PC-3 (cell line): Measurements from ENCODE around the gene TUBB2B. TPM values are rescaled to one million over a fixed set of nuclear protein-coding genes. Genes with fewer than 3 reads are reported as not detected.
A peak's percentile ranks its signal among the peaks of the same experiment; 100 is the strongest.

Source experiments
- ATAC-seq: fragments of 200-7000 bp; cut with Tn5 transposase; 2 replicates; pipeline ENCODE4 v1.9.1; 2020; ENCODE audit warnings: mild to moderate bottlenecking, moderate library complexity
- BruUV-seq: library from RNA; stranded (reverse); fragments of 400-500 nt; replicated peaks from 2 replicates; lab custom pipeline; 2021; lab: Mats Ljungman, UMichigan
- CTCF ChIA-PET: fragments of 300-600 bp; sonication (Branson Sonifier 250); formaldehyde crosslinking; loops from one replicate; lab custom pipeline; 2022; ENCODE audit warnings: antibody characterized with exemption; lab: Charles Lee
- POLR2A ChIA-PET: fragments of 300-600 bp; sonication (Branson Sonifier 250); formaldehyde crosslinking; loops from one replicate; lab custom pipeline; 2022; ENCODE audit warnings: antibody characterized with exemption; ENCODE audit not compliant: unreplicated experiment; lab: Charles Lee
- DNase-seq: peaks from one replicate; pipeline ENCODE4 v3.0.0-alpha.2; 2015
- H2AFZ ChIP-seq: fragments of 300-600 bp; sonication (generic); 2 replicates; pipeline ENCODE4 v1.6.0; 2016; ENCODE audit warnings: antibody characterized with exemption, low read length
- H3F3A ChIP-seq: fragments of 300-600 bp; sonication (generic); one replicate; pipeline ENCODE4 v1.6.0; 2017; ENCODE audit warnings: antibody characterized with exemption, low read length, control low read depth, mild to moderate bottlenecking; ENCODE audit not compliant: unreplicated experiment
- H3K27ac ChIP-seq: fragments of 300-600 bp; sonication (generic); 2 replicates; pipeline ENCODE4 v1.5.1; 2016; ENCODE audit warnings: mild to moderate bottlenecking, low read length
- H3K27me3 ChIP-seq: fragments of 300-600 bp; sonication (generic); 2 replicates; pipeline ENCODE4 v1.6.1; 2016; ENCODE audit warnings: low read length, mixed read lengths
- H3K36me3 ChIP-seq: fragments of 300-600 bp; sonication (generic); 2 replicates; pipeline ENCODE4 v1.6.1; 2016; ENCODE audit warnings: low read depth, mixed run types, low read length, mixed read lengths
- H3K4me1 ChIP-seq: fragments of 300-600 bp; sonication (generic); 2 replicates; pipeline ENCODE4 v1.5.1; 2016; ENCODE audit warnings: low read length; ENCODE audit not compliant: insufficient read depth
- H3K4me2 ChIP-seq: fragments of 300-600 bp; sonication (generic); 2 replicates; pipeline ENCODE4 v1.6.0; 2016; ENCODE audit warnings: low read length
- H3K4me3 ChIP-seq: fragments of 300-600 bp; sonication (generic); 2 replicates; pipeline ENCODE4 v1.5.1; 2016; ENCODE audit warnings: mild to moderate bottlenecking, low read length, mixed read lengths
- H3K79me2 ChIP-seq: fragments of 300-600 bp; sonication (generic); 2 replicates; pipeline ENCODE4 v1.6.1; 2017; ENCODE audit warnings: low read length, mixed read lengths
- H3K9ac ChIP-seq: fragments of 300-600 bp; sonication (generic); 2 replicates; pipeline ENCODE4 v1.6.0; 2016; ENCODE audit warnings: mild to moderate bottlenecking, low read length
- H3K9me2 ChIP-seq: fragments of 300-600 bp; sonication (generic); replicated peaks from 2 replicates; pipeline ENCODE4 v1.6.1; 2016; ENCODE audit warnings: mixed run types, low read length, mixed read lengths
- H3K9me3 ChIP-seq: fragments of 300-600 bp; sonication (generic); 2 replicates; pipeline ENCODE4 v1.6.1; 2016; ENCODE audit warnings: low read length, mixed read lengths
- H4K20me1 ChIP-seq: fragments of 300-600 bp; sonication (generic); 2 replicates; pipeline ENCODE4 v1.6.1; 2016; ENCODE audit warnings: low read length, mixed read lengths
- CTCF ChIP-seq: fragments of 300-600 bp; sonication (generic); conservative IDR thresholded peaks from 2 replicates; pipeline ENCODE4 v1.5.1; 2017; ENCODE audit warnings: antibody characterized with exemption, low read depth, mild to moderate bottlenecking, low read length
- EZH2 ChIP-seq: fragments of 300-600 bp; sonication (generic); IDR thresholded peaks from one replicate; pipeline ENCODE4 v1.6.1; 2017; ENCODE audit warnings: antibody characterized with exemption, mild to moderate bottlenecking, low read length; ENCODE audit not compliant: unreplicated experiment
- EZH2phosphoT487 ChIP-seq: fragments of 300-600 bp; sonication (generic); IDR thresholded peaks from 2 replicates; pipeline ENCODE4 v1.6.1; 2018; ENCODE audit warnings: mild to moderate bottlenecking, antibody characterized with exemption, low read length, borderline replicate concordance
- intact Hi-C: fragments of 100-400 bp; cut with micrococcal nuclease; formaldehyde crosslinking; loops from 2 replicates; pipeline ENCODE4 v1.9.0; 2023
- total RNA-seq: library from RNA; depleted of rRNA; stranded (reverse); fragments of >200 nt; gene quantifications from 2 replicates; pipeline ENCODE4 v1.2.3, GENCODE V29; 2014

The TUBB2B gene
- total RNA-seq, 1 experiment from 2014 or later, result 6.5 TPM

GRCh38 chr6:3251462-3252314 is 24.2 kb upstream of the TUBB2B start:
- H3K4me3 ChIP-seq, result no peak overlapping the region
- CTCF ChIA-PET, result interaction anchor here (0.6 to 1.5 kb wide), 5 partner anchors 27 to 126 kb away, joined by 3 to 8 read pairs (median 6); partner anchors contain the start of gene TUBB2A
- no TSS peak for BruUV-seq

GRCh38 chr6:3250231-3250675 is 22.8 kb upstream of the TUBB2B start:
- BruUV-seq, result no TSS peak
- Histone ChIP-seq H3K9ac (no peak overlapping the region), H3K27ac (no peak overlapping the region), H3K4me1 (peaks cover 16% of the 10 kb centered on the region), H3K36me3 (no peaks in the 10 kb centered on the region), H3K9me2 (no peaks in the 10 kb centered on the region), H4K20me1 (no peaks in the 10 kb centered on the region), H3K4me2 (no peak overlapping the region), H3F3A (no peaks in the 10 kb centered on the region), H3K27me3 (no peaks in the 10 kb centered on the region), H3K9me3 (no peaks in the 10 kb centered on the region), H2AFZ (no peak overlapping the region), H3K4me3 (no peak overlapping the region), H3K79me2 (no peaks in the 10 kb centered on the region)
- ATAC-seq (no peak), DNase-seq (no peak)
- TF ChIP-seq CTCF (no peak), EZH2 (no peak), EZH2phosphoT487 (no peak)
- POLR2A ChIA-PET, result no interaction called here
- CTCF ChIA-PET, result no interaction called here
- intact Hi-C loops, result loop anchor here (2.0 to 10.0 kb wide), 2 partner anchors 87 to 255 kb away; partner anchors contain the start of gene NQO2

More at GRCh38 chr6:3251462-3252314, 24.2 kb upstream of the TUBB2B start:
- POLR2A ChIA-PET, result no interaction called here
- intact Hi-C loops, result loop anchor here (1.0 to 10.0 kb wide), 4 partner anchors 89 to 257 kb away; partner anchors contain the start of genes NQO2 and TUBB2A
- H3K9ac ChIP-seq, result no peak overlapping the region
- peak overlapping the region; percentile 35 for H3K4me2 ChIP-seq
- H3K79me2 ChIP-seq, result no peaks in the 10 kb centered on the region
- H2AFZ ChIP-seq, result peak overlapping the region; percentile 61
- H3K4me1 ChIP-seq, result peaks cover 16% of the 10 kb centered on the region
- no peaks in the 10 kb centered on the region for H3F3A ChIP-seq
- no peak overlapping the region for H3K27ac ChIP-seq
- ATAC-seq, result peak; percentile 88
- DNase-seq, result peak; percentile 91
- no peaks in the 10 kb centered on the region for H3K27me3 ChIP-seq
- no peaks in the 10 kb centered on the region for H3K9me2 ChIP-seq
- no peaks in the 10 kb centered on the region for H4K20me1 ChIP-seq
- TF ChIP-seq EZH2phosphoT487 (no peak), CTCF (peak; percentile 95)
- H3K9me3 ChIP-seq, result no peaks in the 10 kb centered on the region
- no peaks in the 10 kb centered on the region for H3K36me3 ChIP-seq

- intact Hi-C loops, result loop anchor here (2.0 to 10.0 kb wide), 2 partner anchors 87 to 255 kb away; partner anchors contain the start of gene NQO2
Observed at GRCh38 chr6:3249821-3250220, 22.4 kb upstream of the TUBB2B start.

More at GRCh38 chr6:3249821-3250220, 22.4 kb upstream of the TUBB2B start:
- BruUV-seq, result no TSS peak
- POLR2A ChIA-PET, result no interaction called here
- TF ChIP-seq EZH2phosphoT487 (no peak), CTCF (no peak), EZH2 (no peak)
- CTCF ChIA-PET, result no interaction called here
- no peak overlapping the region for H2AFZ ChIP-seq
- no peak for DNase-seq
- H3F3A ChIP-seq, result no peaks in the 10 kb centered on the region
- H4K20me1 ChIP-seq, result no peaks in the 10 kb centered on the region
- no peak overlapping the region for H3K4me3 ChIP-seq
- H3K9me3 ChIP-seq, result no peaks in the 10 kb centered on the region
- no peak for ATAC-seq
- no peaks in the 10 kb centered on the region for H3K79me2 ChIP-seq
- H3K36me3 ChIP-seq, result no peaks in the 10 kb centered on the region
- no peak overlapping the region for H3K4me2 ChIP-seq
- no peak overlapping the region for H3K9ac ChIP-seq
- no peak overlapping the region for H3K27ac ChIP-seq
- H3K27me3 ChIP-seq, result no peaks in the 10 kb centered on the region
- H3K9me2 ChIP-seq, result no peaks in the 10 kb centered on the region
- H3K4me1 ChIP-seq, result peaks cover 16% of the 10 kb centered on the region
